Tongue (tissue), 2 donors: Measurements from ENCODE around the gene XXYLT1. TPM values are rescaled to one million over a fixed set of nuclear protein-coding genes. Genes with fewer than 3 reads are reported as not detected.

Experiments used
- DNase-seq: peaks from one replicate; pipeline ENCODE4 v3.0.0-alpha.2; 2015
- total RNA-seq: library from RNA; depleted of rRNA; stranded (reverse); fragments of >200 nt; gene quantifications from one replicate; pipeline ENCODE4 v1.2.3, GENCODE V29; 2014

Gene XXYLT1
- total RNA-seq, 1 donor from 2014 or later: 29.5 TPM

DNA sequence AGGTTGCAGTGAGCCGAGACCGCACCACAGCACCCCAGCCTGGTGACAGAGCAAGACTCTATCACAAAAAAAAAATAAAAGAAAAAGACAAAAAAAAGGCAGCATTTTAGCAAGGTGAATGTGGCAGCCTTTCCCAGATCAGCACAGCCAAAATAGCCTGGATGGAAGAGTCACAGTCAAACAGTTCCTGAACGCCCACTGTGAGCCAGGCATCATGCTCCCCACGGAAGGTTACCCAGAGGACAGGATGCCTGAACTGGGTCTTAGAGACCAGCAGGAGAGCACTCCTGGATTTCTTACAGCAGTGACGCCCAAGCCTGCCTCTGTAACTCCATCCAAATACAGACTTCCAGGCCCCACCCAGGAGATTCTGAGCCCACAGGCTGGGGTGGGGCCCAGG lies 4.5 kb downstream of the XXYLT1 start:
- DNase-seq: no peak

DNA sequence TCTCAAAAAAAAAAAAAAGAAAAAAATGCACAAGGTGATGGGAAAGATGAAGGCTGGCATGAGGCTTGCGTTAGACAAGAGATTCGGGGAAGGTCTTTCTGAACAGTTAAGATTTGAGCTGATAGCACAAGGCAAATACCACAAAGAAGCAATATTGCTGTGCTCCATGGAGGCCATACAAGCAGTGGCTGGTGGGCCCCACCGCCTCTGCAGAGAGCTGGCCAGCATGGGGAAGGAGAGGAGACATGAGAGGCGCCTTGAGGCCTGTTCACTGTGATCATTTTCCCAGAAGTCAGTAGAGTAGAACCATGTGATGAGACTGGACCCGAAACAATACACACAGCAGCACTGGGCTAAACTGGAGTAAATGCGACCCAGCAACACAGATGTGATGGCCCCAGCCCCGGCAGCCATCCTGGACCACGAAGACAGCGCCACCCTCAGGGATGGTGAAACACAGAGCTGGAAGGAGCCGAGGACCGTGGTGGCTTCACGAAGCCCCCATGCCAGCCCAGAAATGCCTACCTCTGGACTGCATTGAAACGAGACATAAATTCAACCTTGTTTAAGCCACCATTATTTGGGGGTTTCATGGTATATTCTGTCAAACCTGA lies 5.5 kb downstream of the XXYLT1 start:
- DNase-seq: no peak

DNA sequence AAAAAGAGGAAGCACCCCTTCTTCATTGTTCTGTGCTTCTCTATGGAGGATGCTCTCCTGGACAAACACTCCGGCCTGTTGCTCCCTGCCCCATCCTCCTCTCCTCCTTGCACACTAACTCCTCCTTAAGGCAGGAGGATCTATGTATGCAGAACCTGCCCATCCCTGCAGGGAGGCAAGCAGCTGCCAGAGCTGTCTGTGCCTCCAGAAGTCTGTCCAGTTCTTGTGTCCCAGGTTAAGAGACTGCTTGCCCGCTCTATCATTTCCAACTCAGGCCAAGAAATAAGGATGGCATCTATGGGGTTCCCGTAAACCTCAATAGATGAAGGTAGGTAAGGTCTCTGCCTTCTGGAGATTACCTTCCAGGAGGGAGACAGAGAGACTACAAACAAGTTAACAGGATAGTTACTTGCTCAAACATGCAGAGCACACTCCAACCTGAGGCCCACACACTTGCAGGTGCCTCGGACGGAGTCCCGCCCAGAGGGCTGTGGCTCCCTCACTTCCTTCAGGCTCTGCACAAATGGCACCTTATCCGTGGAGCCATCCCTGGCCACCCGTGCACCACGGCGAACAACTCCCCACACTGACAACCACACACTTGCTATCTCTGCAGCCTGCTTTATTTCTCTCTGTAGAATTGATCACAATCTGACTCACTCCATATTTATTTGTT lies 6.9 kb downstream of the XXYLT1 start:
- no peak for DNase-seq

DNA sequence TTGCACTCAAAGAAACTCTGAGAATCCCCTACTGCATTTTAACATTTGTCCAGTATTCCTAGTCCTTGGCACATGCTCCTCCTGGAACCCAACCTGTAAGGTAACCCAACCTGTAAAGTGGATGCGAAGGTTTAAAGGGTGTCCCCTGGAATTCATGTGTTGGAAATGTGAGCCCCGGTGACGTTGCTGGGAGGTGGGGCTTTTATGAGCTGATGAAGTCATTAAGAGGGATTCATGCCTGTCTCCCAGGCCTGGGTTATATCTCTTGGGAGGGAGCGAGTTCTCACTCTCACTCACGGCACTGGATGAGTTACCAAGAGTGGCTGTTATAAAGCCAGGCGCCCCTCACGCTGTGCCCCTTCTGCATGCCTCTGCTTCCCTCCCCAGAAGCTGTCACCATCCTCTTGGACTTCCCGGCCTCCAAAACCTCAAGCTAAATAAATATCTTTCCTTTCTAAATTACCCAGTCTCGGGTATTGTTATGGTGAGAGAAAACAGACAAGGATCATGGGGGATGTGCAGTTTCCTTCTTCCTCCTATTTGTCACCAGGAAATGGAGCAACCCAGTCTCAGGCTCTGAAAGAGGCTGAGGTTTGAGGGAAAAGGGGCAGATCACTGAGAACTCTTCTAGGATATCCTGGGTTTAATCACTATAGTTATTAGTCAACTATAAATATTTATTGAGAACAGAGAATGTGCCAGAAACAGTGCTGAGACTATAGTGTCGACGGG lies 7.6 kb downstream of the XXYLT1 start:
- DNase-seq: no peak

DNA sequence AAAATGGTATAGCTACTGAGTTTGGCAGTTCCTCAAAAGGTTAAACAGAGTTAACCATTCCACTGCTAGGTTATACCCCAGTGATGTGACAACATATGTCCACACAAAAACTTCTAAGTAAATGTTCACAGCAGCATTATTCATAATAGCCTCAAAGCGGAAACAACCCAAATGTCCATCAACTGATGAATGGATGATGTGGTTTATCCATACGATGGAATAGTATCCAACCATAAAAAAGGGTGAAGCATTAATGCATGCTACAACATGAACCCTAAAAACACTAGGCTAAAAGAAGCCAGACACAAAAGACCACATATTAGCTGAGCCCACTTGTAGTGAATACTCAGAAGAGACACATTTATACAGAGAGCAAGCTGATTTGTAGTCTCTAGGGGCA lies 9.0 kb downstream of the XXYLT1 start:
- DNase-seq: no peak

DNA sequence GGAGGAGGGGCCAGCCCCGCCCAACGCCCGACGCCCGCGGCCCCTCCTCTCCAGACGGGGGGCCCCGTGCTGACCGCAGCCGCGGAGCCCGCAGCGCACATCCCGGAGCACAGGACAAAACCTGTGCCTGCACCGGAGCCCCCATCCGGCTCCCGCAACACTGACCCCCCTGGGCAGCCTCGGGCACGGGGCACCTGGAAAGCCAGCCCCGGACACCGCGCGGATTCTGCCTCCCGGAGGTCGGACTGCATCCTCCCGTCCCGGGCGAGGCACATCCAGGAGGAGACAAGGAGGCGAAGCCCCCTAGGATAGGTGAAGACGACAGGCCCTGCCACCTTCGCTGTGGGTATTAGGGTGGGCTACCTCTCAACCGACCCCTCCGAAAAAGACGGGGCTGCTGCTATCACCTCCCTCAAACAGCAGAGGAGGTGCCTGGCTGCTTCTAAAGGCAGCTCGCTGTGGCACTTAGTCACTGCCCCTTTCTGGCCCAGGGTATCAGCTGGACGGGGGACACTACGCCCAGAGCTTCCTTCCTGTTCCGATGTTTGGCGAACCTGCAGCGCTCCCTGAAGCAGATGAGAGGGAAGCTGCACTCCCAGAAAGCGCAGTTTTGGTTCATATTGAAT lies 10.6 kb downstream of the XXYLT1 start:
- no peak for DNase-seq

DNA sequence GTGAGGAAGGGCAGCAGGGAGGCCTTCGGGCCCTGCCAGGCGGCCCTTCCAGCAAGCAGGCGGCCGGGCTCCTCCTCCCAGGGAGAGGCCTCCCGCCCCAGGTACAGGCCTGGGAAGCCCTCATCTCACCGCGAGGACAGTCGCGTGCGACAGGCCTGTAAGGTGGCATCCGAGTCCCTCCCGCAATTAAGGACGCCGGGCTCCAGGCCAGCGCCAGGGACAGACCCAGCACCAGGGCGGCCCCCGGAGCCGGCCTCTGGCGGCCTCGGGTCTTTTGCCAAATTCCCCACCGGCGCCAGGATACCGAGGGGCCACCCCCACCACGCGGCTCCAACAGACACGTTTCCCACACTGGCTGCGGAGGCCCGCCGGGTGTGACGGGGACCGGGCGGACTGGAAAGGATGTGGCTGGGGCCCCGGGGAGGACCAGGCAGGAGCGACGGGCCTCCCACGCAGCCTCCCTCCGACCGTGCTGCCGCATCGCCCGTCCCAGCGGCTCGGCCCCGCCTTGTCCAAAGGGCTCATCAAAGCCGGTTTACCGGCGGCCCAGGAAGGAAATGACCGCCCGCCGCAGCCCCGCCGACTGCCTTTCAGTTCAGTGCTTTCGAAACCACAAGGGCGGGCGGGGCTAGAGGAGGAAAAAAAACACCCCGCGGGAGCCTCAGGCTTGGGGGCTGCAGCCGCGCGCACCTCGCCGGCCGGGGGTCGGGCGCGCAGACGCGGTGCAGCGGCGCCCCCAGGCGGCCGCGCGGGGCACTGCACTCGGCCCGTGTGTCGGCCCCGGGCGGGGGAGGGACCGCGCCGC lies 11.3 kb downstream of the XXYLT1 start:
- DNase-seq: peak; percentile 96

DNA sequence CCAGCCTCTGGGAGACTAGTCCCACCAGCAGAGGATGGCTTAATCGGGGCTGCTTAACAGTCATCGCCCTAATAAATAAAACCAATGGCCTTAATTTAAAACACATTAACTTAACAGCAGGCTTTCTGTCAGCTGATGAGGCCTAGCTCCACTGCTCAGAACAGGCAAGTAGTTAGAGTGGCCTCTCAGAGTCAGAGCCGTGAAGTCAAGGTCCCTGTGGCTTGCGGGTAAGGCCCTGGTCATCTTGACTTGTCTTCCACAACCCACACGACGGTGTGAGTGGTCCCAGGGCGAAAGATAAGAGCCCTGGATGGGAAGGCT lies 11.8 kb downstream of the XXYLT1 start:
- DNase-seq: no peak

DNA sequence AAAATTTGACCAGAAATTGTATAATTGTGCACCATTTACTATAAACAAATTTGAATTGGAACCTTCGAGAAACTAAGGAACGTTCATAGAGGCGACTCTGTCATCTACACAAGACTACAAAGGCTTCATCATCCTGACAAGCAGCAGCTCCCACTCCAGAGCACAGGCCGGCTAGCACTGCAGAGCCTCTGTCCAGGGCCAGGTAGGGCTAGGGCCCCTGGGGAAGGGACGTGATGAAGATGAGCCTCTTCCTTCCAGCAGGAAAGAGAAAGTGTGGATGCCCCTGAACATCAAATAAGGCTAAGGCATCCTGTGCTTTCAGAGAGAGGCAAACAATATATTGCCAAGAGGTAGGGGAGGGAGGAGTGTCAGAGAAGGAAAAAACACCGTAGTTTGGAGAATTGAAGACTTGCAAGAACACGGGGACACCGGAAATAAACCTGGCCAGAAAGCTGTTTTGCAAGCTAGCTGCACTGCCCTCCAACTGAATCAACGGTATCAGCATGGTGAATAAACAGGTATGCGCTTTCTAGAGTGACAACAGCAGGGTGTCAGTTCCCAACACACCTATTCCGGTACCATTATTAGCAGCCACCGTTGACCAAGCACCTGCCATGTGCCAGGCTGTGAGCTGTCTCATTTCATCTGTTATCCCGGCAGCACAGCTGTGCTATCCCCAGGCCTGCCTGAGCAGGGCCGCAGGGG lies 12.4 kb downstream of the XXYLT1 start:
- DNase-seq: peak; percentile 49

DNA sequence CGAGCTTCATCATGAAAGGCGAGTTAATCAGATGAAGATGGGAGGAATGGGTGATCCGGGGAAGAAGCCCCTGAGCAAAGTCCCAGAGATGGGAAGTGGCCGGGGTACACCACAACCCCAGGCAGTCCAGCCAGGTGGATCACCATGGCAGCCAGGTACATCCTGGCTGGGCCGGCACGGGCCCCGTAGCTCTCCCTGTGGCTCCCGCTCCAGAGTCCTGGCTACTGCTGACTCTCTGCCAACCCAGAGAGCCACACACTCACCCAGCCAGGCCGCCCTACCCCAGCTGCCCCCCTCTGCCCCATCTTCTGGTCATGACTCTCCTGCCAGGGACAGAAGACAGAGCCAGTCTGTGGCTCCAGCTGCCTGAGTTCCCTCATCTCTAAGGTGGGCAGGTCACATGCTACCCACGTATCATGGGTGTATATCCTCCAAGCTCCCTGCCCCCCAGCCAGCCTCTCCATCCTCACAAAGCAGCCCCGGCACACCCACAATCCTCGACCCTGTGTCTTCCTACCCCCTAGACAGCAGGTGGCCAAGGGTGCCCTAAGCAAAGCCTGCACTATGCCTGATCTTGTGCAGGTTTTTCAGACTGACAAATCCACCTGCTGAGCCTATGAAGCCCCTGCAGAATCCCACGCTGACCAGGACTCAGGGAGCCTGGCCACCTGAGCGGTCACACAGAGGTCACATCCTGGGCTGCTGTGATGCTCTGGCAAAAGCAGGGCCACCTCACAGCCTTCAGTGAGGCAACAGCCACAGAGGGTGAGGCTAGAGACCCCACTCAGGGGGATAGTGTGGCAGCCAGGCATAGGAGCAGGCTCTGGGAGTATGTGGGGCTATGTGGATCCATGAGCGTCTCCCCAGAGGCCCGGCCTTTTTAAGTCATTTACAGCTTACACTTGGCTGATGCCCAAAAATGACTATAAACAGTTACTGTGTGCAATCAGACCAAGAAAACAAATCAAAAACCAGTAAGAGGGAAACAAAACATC lies 13.2 kb downstream of the XXYLT1 start:
- DNase-seq: no peak

DNA sequence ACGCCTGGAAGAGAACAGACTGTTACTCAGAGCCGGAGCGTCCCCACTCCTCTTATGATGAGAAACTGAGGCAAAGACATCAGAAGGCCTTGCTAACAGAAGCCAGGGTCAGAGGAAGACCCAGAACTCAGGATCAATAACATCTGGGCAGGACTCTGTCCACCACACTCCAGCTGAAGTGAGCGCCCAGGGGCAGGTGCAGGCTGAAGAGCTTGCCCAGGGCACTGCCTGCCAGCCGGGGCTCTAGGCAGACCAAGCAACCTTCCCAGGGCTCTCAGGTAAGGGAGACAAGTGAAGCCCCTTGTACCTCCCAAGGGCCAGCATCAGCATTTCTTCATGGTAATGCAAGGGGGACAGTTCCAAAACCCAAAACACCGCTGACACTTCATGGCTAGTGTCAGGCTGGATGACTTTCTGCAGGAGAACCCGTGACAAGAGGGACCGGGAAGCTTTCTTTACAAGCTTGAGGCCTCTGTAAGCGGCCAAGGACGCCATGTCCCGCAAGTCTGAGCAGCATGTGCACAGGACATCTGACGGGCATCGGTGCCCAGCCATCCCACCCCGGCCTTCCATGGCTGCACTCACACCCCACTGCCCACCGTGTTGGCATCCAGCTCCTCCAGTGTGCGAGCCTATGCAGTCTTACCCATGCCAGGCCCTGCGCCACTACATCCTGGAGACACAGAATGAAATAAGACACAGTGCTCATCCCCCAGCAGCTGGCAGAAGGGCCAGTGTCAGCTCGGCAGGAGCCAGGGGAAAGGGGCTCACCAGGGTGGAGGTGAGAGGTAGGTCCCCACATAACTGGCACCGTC lies 14.1 kb downstream of the XXYLT1 start:
- DNase-seq: no peak

DNA sequence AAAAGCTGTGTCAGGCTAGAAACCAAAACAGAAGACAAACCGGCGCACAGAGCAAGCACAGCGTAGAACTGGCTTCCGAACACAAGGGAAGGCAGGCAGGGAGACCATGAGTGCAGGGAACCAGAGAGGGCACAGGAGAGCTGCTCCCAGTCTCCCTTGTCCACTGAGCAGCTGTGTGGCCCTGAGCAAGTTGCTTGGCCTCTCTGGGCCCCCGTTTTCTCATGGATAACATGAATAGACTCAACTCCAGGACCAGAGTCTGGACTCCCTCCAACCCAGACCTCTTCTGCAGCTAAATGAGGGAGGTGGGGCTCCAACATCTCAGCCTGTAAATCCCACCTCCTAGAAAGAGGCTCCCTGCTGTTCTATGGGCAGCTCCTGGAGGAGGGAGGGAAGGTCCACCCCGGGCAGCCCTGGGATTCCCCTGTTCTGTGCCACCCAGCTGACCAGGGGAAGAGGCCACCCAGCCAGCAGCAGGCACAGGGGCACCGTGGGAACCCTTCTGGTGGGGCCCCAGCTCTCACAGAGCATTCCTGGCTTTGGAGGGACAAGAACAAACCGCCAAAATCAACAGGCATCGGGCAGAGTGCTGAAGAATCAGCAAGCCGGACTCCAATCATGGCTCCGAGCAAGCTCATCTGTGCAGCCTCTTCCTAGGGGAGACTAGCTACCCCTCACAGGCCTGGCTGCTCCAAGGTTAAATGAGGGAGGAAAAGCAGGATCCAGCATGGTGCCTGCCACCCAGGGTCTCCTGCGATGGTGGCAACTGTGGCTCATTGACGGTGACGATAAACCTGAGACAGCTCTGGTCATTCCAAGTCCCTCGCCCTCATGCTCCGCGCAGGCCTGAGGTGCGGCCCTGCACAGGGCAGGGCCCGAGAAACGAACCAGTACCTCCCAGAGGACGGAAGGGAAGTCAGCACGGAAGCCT lies 15.1 kb downstream of the XXYLT1 start:
- DNase-seq: no peak

DNA sequence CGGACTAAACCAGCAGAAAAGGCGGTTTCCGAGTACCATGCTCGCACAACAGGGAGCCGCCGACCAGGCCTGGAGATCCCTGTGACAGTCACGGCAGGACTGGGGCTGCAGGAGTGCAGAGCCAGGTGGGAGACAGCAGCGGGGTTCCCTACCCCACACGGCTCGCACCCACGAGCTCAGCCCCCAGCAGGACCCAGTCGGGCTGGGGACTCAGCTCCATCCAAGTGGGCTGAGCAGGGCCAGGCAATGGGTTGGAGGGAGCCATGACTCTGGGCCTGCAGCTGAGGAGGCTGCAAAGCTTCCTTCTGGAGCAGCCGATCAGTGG lies 15.8 kb downstream of the XXYLT1 start:
- no peak for DNase-seq

DNA sequence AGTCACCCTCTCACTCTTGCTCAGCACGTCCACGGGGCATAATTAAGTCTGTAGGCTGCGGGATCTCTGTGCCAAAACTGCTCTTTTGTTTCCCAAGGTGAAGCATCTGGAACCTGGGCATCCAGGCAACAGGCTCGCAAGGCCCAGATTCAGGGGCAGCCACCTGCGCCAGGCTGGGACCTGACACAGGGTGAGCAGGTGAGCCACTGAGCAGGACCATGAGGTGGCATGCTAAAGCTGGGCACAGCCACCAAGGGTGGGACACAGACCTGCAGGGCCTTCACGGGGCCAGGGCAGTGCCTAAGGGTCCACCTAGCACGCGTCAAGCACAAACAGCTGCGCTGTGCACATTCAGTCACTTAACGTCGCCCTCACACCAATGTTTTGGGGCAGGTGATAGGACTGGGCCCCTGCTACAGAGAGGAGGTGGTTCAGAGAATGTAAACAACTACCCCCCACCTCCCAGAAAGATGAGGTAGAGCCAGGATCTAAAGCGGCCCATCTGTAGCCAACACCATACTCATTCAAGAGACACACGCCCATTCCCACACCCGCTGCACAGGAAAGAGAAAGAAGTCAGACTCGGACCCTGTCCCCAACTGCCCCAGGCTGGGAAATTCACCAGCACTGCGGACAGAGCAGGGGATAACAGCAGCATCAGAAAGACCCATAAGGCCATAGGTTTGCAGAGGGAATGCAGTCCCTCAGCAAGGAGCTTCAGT lies 16.3 kb downstream of the XXYLT1 start:
- no peak for DNase-seq

DNA sequence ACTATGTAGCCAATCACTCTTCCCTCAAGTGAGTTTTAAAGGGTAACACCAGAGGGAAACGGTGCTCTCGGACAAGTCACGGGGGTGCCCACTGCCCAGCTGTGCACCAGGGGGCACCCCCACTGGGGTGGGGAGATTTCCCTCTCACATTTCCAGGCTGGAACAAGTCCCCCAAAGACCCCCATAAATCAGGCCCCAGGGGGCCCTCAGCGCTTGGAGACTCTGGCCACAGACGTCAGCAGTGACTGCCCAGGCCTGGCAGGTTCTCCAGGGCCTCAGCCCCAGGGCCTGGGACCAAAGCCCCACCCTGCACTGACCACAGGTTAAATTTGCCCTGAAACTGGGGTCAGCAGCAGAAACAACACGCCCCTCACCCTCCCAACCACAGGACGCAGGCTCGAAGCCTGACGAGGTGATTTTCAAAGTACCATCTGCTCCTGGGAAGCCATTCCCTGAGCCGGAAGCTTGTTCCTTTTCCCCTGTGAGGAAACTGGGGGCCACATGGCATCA lies 17.0 kb downstream of the XXYLT1 start:
- no peak for DNase-seq

DNA sequence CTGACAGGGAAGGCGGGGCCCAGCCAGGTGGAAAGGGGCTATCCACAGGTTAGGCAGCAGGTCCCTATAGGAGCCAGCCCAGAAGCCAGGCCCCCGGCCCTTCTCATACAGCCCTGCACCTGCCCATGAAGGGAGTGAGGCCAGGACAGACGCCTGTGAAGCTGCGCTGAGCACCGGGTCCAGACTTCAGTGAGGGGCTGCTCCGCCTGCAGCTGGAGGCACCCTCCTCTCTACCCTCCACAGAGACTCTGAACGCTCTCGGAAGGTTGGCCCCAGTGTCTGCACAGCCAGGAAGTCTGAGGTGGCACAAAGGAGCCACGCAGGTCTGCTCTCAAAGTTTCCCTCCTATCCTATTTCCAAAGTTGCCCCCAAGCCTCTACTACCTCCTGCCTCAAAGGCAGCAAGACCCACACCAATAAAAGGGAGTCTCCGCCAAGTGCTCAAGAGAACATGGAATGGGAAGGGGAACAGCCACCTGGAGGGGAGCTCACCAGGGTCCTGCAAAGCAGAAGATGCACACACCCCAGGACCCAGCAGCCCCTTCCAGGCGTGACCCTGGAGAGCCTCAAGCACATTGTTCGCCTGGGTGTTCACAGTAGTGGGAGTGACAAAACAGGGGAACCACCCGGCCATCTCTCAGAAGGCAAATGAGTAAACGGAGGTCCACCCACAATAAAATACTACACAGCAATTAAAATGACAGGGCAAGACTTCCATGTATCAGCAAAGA lies 19.5 kb downstream of the XXYLT1 start:
- DNase-seq: no peak
